ES-I3 (cell line): ENCODE data around the gene ADGRA3.

Experiments used
- H3K36me3 ChIP-seq: 2 replicates; pipeline ENCODE4 v1.6.1; 2013; ENCODE audit warnings: mild to moderate bottlenecking, low read length, control low read depth, moderate library complexity; ENCODE audit not compliant: insufficient read depth
- H3K4me1 ChIP-seq: 2 replicates; pipeline ENCODE4 v1.6.1; 2013; ENCODE audit warnings: mild to moderate bottlenecking, control low read depth, low read length; ENCODE audit not compliant: insufficient read depth
- H3K9ac ChIP-seq: 2 replicates; pipeline ENCODE4 v1.6.1; 2013; ENCODE audit warnings: low read depth, mild to moderate bottlenecking, low read length, moderate library complexity
- H3K9me3 ChIP-seq: 2 replicates; pipeline ENCODE4 v1.6.1; 2013; ENCODE audit warnings: mild to moderate bottlenecking, low read length, moderate library complexity; ENCODE audit not compliant: control insufficient read depth, insufficient read depth

ADGRA3 gene

GRCh38 chr4:22515888-22516541 is at the start of gene ADGRA3:
Gene ADGRA3, minus strand, starts transcription at chr4:22516066. Its CDS starts 282 bp downstream, at chr4:22515784.
- Histone ChIP-seq H3K36me3 (no peaks in the 10 kb centered on the region), H3K9ac (peak within 1 kb of the TSS; percentile 86), H3K4me1 (no peaks in the 10 kb centered on the region; the same call in 1 of the 2 replicates), H3K9me3 (no peaks in the 10 kb centered on the region; the same call in 1 of the 2 replicates)

- Histone ChIP-seq H3K9ac (no peak overlapping the region), H3K9me3 (0 out of 2 replicates have a peak, but pooled peaks cover 3% of the 10 kb centered on the region), H3K36me3 (no peaks in the 10 kb centered on the region), H3K4me1 (no peaks in the 10 kb centered on the region)
Measured at GRCh38 chr4:22556495-22556894, 40.6 kb upstream of the ADGRA3 start.

- no peak overlapping the region for H3K9ac ChIP-seq
- H3K36me3 ChIP-seq, result no peaks in the 10 kb centered on the region
- H3K9me3 ChIP-seq, result 0 out of 2 replicates have a peak, but pooled peaks cover 3% of the 10 kb centered on the region
- no peaks in the 10 kb centered on the region for H3K4me1 ChIP-seq
Measured at GRCh38 chr4:22554670-22555069, 38.8 kb upstream of the ADGRA3 start.

GRCh38 chr4:22553560-22553959 is 37.7 kb upstream of the ADGRA3 start:
- no peaks in the 10 kb centered on the region for H3K4me1 ChIP-seq
- H3K36me3 ChIP-seq, result no peaks in the 10 kb centered on the region
- no peak overlapping the region for H3K9ac ChIP-seq

GRCh38 chr4:22552812-22553211 is 36.9 kb upstream of the ADGRA3 start:
- H3K9ac ChIP-seq, result no peak overlapping the region

More at GRCh38 chr4:22553560-22553959, 37.7 kb upstream of the ADGRA3 start:
- 0 out of 2 replicates have a peak, but pooled peaks cover 3% of the 10 kb centered on the region for H3K9me3 ChIP-seq

GRCh38 chr4:22551550-22551949 is 35.7 kb upstream of the ADGRA3 start:
- H3K4me1 ChIP-seq, result no peaks in the 10 kb centered on the region
- no peak overlapping the region for H3K9ac ChIP-seq
- H3K36me3 ChIP-seq, result no peaks in the 10 kb centered on the region
- H3K9me3 ChIP-seq, result peaks cover 5% of the 10 kb centered on the region; the same call in 1 of the 2 replicates

More at GRCh38 chr4:22552812-22553211, 36.9 kb upstream of the ADGRA3 start:
- Histone ChIP-seq H3K36me3 (no peaks in the 10 kb centered on the region), H3K9me3 (0 out of 2 replicates have a peak, but pooled peaks cover 6% of the 10 kb centered on the region), H3K4me1 (no peaks in the 10 kb centered on the region)

- H3K9me3 ChIP-seq, result peaks cover 14% of the 10 kb centered on the region
- H3K36me3 ChIP-seq, result no peaks in the 10 kb centered on the region
- H3K4me1 ChIP-seq, result no peaks in the 10 kb centered on the region
- H3K9ac ChIP-seq, result no peak overlapping the region
Measured at GRCh38 chr4:22546299-22546698, 30.4 kb upstream of the ADGRA3 start.

GRCh38 chr4:22539251-22539650 is 23.4 kb upstream of the ADGRA3 start:
- no peaks in the 10 kb centered on the region for H3K36me3 ChIP-seq
- H3K9ac ChIP-seq, result no peak overlapping the region
- H3K9me3 ChIP-seq, result peaks cover 10% of the 10 kb centered on the region
- no peaks in the 10 kb centered on the region for H3K4me1 ChIP-seq

GRCh38 chr4:22537864-22538263 is 22.0 kb upstream of the ADGRA3 start:
- H3K4me1 ChIP-seq, result no peaks in the 10 kb centered on the region
- H3K36me3 ChIP-seq, result no peaks in the 10 kb centered on the region
- peaks cover 15% of the 10 kb centered on the region for H3K9me3 ChIP-seq

GRCh38 chr4:22534374-22534773 is 18.5 kb upstream of the ADGRA3 start:
- peaks cover 15% of the 10 kb centered on the region for H3K9me3 ChIP-seq

More at GRCh38 chr4:22537864-22538263, 22.0 kb upstream of the ADGRA3 start:
- H3K9ac ChIP-seq, result no peak overlapping the region

GRCh38 chr4:22532896-22533295 is 17.0 kb upstream of the ADGRA3 start:
- peaks cover 15% of the 10 kb centered on the region for H3K9me3 ChIP-seq
- H3K9ac ChIP-seq, result no peak overlapping the region
- H3K36me3 ChIP-seq, result no peaks in the 10 kb centered on the region
- H3K4me1 ChIP-seq, result no peaks in the 10 kb centered on the region

More at GRCh38 chr4:22534374-22534773, 18.5 kb upstream of the ADGRA3 start:
- no peak overlapping the region for H3K9ac ChIP-seq
- H3K4me1 ChIP-seq, result no peaks in the 10 kb centered on the region
- H3K36me3 ChIP-seq, result no peaks in the 10 kb centered on the region

GRCh38 chr4:22532117-22532516 is 16.3 kb upstream of the ADGRA3 start:
- Histone ChIP-seq H3K36me3 (no peaks in the 10 kb centered on the region), H3K9me3 (peaks cover 15% of the 10 kb centered on the region), H3K4me1 (no peaks in the 10 kb centered on the region), H3K9ac (no peak overlapping the region)

GRCh38 chr4:22531311-22532019 is 15.6 kb upstream of the ADGRA3 start:
- no peak overlapping the region for H3K9ac ChIP-seq
- H3K36me3 ChIP-seq, result no peaks in the 10 kb centered on the region
- peaks cover 15% of the 10 kb centered on the region for H3K9me3 ChIP-seq
- H3K4me1 ChIP-seq, result no peaks in the 10 kb centered on the region

GRCh38 chr4:22524895-22525294 is 9.0 kb upstream of the ADGRA3 start:
- no peak overlapping the region for H3K9ac ChIP-seq
- no peaks in the 10 kb centered on the region for H3K9me3 ChIP-seq
- H3K4me1 ChIP-seq, result no peaks in the 10 kb centered on the region
- H3K36me3 ChIP-seq, result no peaks in the 10 kb centered on the region
